Transverse colon (tissue), 4 donors: ENCODE measurements around the gene XYLT1. TPM values are rescaled to one million over a fixed set of nuclear protein-coding genes. Genes with fewer than 3 reads are reported as not detected.

Source experiments
- DNase-seq: peaks from one replicate; pipeline ENCODE4 v3.0.0-alpha.2; 2019
- H3K27ac ChIP-seq, 4 donors: fragments of 200-600 bp; sonication (generic); 2 replicates each; pipeline ENCODE4 v1.5.1; 2016 to 2018; ENCODE audit warnings: inconsistent platforms in 4 of 4
- H3K27me3 ChIP-seq: fragments of 200-600 bp; sonication (generic); 2 replicates; pipeline ENCODE4 v1.5.1; 2017; ENCODE audit warnings: inconsistent platforms
- H3K36me3 ChIP-seq, 4 donors: fragments of 200-600 bp; sonication (generic); 2 replicates each; pipeline ENCODE4 v1.5.1; 2017 to 2019; ENCODE audit warnings: inconsistent platforms in 4 of 4
- H3K4me1 ChIP-seq, 4 donors: fragments of 200-600 bp; sonication (generic); 2 replicates each; pipeline ENCODE4 v1.5.1; 2017 to 2020; ENCODE audit warnings: inconsistent platforms in 4 of 4
- H3K4me3 ChIP-seq, 4 donors: fragments of 200-600 bp; sonication (generic); 1 replicate in 1 of 4; 2 replicates in 3 of 4; pipeline versions ENCODE4 v1.5.1 to v1.6.1; 2017 to 2019; ENCODE audit warnings: inconsistent platforms in 4 of 4
- H3K9me3 ChIP-seq, 2 donors: fragments of 200-600 bp; sonication (generic); 2 replicates each; pipeline ENCODE4 v1.5.1; 2017 to 2019; ENCODE audit warnings: inconsistent platforms in 2 of 2
- CTCF ChIP-seq, 5 experiments: fragments of 200-600 bp in 3 of 5; fragments of 450-650 bp in 2 of 5; sonication (generic) in 3 of 5; IDR thresholded peaks; 1 replicate in 2 of 5; 2 replicates in 3 of 5; pipeline ENCODE4 v1.5.1; 2016 to 2017; ENCODE audit warnings: antibody characterized with exemption in 5 of 5, inconsistent platforms in 3 of 5, mild to moderate bottlenecking in 2 of 5, moderate library complexity in 1 of 5
- EP300 ChIP-seq: sonication (generic); formaldehyde crosslinking; IDR thresholded peaks from one replicate; pipeline ENCODE4 v1.6.1; 2017; ENCODE audit warnings: antibody characterized with exemption, low read depth
- POLR2A ChIP-seq: fragments of 450-650 bp; IDR thresholded peaks from one replicate; pipeline ENCODE4 v1.6.1; 2016; ENCODE audit warnings: antibody characterized with exemption, mild to moderate bottlenecking, moderate library complexity
- POLR2AphosphoS5 ChIP-seq, 3 donors: sonication (generic); formaldehyde crosslinking; IDR thresholded peaks; one replicate each; pipeline ENCODE4 v1.6.1; 2016; ENCODE audit warnings: antibody characterized with exemption in 3 of 3
- WGBS, 2 donors: methylation state at CpG; one replicate each; pipeline ENCODE4 v1.1.5; 2018; ENCODE audit warnings: low coverage in 1 of 2; 5-methylcytosine and 5-hydroxymethylcytosine counted together
- in situ Hi-C, 4 donors: fragments of 200-750 bp; cut with MboI; loops; one replicate each; pipeline versions ENCODE4 v1.15.0 to v1.15.1; 2017; ENCODE audit warnings: low sequenced_read_pairs in 3 of 4, low pct_ligation_motif_present in 1 of 4, low pct_unique_long_range_greater_than_20kb in 1 of 4
- intact Hi-C: fragments of 100-400 bp; cut with DNase I; formaldehyde crosslinking; loops from one replicate; pipeline ENCODE4 v1.15.1; 2023; ENCODE audit warnings: low total_unique reads
- total RNA-seq, 4 donors: library from RNA; depleted of rRNA; stranded (reverse); fragments of >200 nt; gene quantifications; one replicate each; pipeline ENCODE4 v1.1.0, GENCODE V29; 2016

Gene XYLT1
- total RNA-seq, 4 donors from 2014 or later: 22.3 to 44.6 (median 39.4) TPM

DNA sequence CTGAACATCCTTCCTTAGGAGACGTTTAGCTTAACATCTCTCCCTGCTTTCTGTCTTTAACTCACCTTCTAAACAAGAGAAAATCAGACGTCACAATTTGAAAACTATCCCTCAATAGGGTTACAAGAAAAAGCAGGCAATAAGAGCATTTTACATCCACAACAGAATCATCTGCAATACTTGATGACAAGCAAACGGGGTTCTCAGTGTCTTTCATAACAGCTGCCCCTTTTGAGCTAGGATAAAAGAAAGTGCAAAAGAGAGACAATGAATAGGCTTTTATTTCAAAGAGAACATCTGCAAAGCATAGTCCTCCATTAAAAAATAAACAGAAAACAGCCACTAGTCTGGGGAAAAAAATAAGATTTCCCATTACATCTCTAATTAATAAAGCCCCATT, 13.2 kb downstream of the XYLT1 start:
- no peaks in the 10 kb centered on the region for H3K36me3 ChIP-seq
- H3K9me3 ChIP-seq: no peaks in the 10 kb centered on the region
- peaks cover 0 to 7% (median 3%) of the 10 kb centered on the region in 4 donors for H3K4me1 ChIP-seq
- H3K4me3 ChIP-seq: no peak overlapping the region
- intact Hi-C loops: no loop called here
- no peak for DNase-seq
- TF ChIP-seq POLR2A: no peak
- no peak for TF ChIP-seq CTCF (IDR thresholded peaks at IDR 0.05)
- TF ChIP-seq EP300: no peak
- TF ChIP-seq POLR2AphosphoS5 (IDR thresholded peaks at IDR 0.05): no peak
- H3K27me3 ChIP-seq: no peaks in the 10 kb centered on the region
- 80 to 83% methylated on average over 3 of the region's 3 CpGs for WGBS, 2 donors
- H3K27ac ChIP-seq: no peak overlapping the region
- in situ Hi-C loops: loop anchor here in 2 of 4 donors (25.0 kb wide), 2 partner anchors 195 to 245 kb away; no protein-coding TSS in a partner anchor

DNA sequence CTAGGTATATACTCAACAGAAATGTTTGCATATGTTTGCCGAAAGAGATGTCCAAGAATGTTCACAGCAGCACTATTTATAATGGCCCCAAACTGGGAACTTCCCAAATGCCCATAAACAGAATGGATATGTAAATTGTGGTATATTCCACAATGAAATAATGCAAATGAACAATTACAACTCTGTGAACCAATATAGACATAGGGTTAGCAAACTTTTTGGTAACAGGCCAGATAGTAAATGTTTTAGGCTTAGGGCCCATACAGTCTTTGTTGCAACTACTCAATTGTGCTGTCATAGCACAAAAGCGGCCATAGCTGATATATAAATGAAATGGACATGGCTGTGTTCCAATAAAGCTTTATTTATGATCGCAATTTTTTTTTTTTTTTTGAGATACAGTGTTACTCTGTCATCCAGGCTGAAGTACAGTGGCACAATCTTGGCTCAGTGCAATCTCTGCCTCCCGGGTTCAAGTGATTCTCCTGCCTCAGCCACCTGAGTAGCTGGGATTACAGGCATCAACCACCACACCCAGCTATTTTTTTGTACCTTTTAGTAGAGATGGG, 16.5 kb downstream of the XYLT1 start:
- no peak for DNase-seq
- in situ Hi-C loops (loop anchor here in 2 of 4 donors (25.0 kb wide), 2 partner anchors 192 to 242 kb away; no protein-coding TSS in a partner anchor), intact Hi-C loops (no loop called here)
- TF ChIP-seq POLR2AphosphoS5 (IDR thresholded peaks at IDR 0.05) (no peak), EP300 (no peak), CTCF (IDR thresholded peaks at IDR 0.05) (no peak), POLR2A (no peak)
- H3K9me3 ChIP-seq: no peaks in the 10 kb centered on the region
- no peaks in the 10 kb centered on the region for H3K36me3 ChIP-seq
- no peaks in the 10 kb centered on the region for H3K27me3 ChIP-seq
- no peak overlapping the region for H3K4me3 ChIP-seq
- H3K4me1 ChIP-seq: peaks cover 0 to 8% (median 2%) of the 10 kb centered on the region in 4 donors
- 63 to 67% methylated on average over 3 to 4 of the region's 4 CpGs for WGBS, 2 donors
- H3K27ac ChIP-seq: no peak overlapping the region

DNA sequence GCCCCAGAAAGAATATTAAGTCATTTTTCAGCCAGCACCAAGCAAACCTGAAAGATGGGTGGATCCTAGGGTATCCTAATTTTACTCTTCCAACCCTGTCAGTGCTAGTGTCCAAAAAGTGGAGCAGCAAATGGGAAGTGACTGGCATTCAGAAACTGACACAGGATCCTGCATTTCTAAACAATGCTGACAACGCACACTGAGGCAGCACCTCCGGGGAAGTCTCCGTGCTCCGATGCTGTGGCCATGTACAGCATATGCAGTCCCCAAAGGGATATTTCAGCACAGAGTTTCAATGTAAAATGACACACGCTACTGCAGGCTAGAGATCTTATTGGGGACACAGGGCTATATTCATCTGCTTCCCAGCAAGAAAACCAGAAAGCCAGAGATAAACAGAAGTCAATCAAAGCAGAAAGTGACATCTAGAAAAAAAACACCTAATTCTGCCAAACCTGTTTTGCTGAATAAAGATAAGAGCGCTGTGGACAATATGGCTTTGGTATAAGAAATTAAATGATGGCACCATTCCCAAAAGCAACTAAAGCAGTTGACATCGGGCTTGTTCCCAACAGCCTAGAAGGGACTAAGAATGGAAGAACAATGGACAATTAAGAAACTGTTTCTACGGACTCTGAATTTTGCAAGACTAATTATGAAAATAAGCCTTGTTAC, 17.3 kb downstream of the XYLT1 start:
- no peak for DNase-seq
- 53 to 65% methylated on average over 4 to 8 of the region's 8 CpGs for WGBS, 2 donors
- H3K36me3 ChIP-seq: no peaks in the 10 kb centered on the region
- in situ Hi-C loops: loop anchor here in 2 of 4 donors (25.0 kb wide), 2 partner anchors 191 to 241 kb away; no protein-coding TSS in a partner anchor
- no peak overlapping the region for H3K4me3 ChIP-seq
- no peak overlapping the region for H3K27ac ChIP-seq
- no peak for TF ChIP-seq EP300
- TF ChIP-seq POLR2AphosphoS5 (IDR thresholded peaks at IDR 0.05): no peak
- TF ChIP-seq CTCF (IDR thresholded peaks at IDR 0.05): no peak
- no peak for TF ChIP-seq POLR2A
- peaks cover 0 to 12% (median 4%) of the 10 kb centered on the region in 4 donors for H3K4me1 ChIP-seq
- H3K9me3 ChIP-seq: no peaks in the 10 kb centered on the region
- intact Hi-C loops: no loop called here
- H3K27me3 ChIP-seq: no peaks in the 10 kb centered on the region

GRCh38 chr16:17452922-17453321, 17.8 kb downstream of the XYLT1 start:
- WGBS, 2 donors: 81 to 92% methylated on average over 2 of the region's 2 CpGs
- DNase-seq: no peak
- peaks cover 0 to 12% (median 4%) of the 10 kb centered on the region in 4 donors for H3K4me1 ChIP-seq
- H3K4me3 ChIP-seq: no peak overlapping the region
- no peaks in the 10 kb centered on the region for H3K36me3 ChIP-seq
- H3K9me3 ChIP-seq: no peaks in the 10 kb centered on the region
- no peak overlapping the region for H3K27ac ChIP-seq
- in situ Hi-C loops (loop anchor here in 2 of 4 donors (25.0 kb wide), 2 partner anchors 191 to 241 kb away; no protein-coding TSS in a partner anchor), intact Hi-C loops (no loop called here)
- TF ChIP-seq CTCF (IDR thresholded peaks at IDR 0.05) (no peak), POLR2AphosphoS5 (IDR thresholded peaks at IDR 0.05) (no peak), POLR2A (no peak), EP300 (no peak)
- no peaks in the 10 kb centered on the region for H3K27me3 ChIP-seq
